Bronchial epithelial cell (primary cell): ENCODE data around the gene IL34. TPM values are rescaled to one million over a fixed set of nuclear protein-coding genes. Genes with fewer than 3 reads are reported as not detected.

Experiments
- DNase-seq: peaks from one replicate; pipeline ENCODE4 v3.0.0-alpha.2; 2010; ENCODE audit warnings: low read depth
- FAIRE-seq: peaks from 2 replicates; lab custom pipeline; 2011; peaks lifted over from hg19 to GRCh38; lab: Jason Lieb, UNC
- H3K27me3 ChIP-seq: 2 replicates; pipeline ENCODE4 v1.5.1; 2011; ENCODE audit warnings: low read length; ENCODE audit not compliant: control insufficient read depth, insufficient read depth
- H3K36me3 ChIP-seq: 2 replicates; pipeline ENCODE4 v1.5.1; 2011; ENCODE audit warnings: low read length; ENCODE audit not compliant: control insufficient read depth, insufficient read depth
- H3K4me3 ChIP-seq: 2 replicates; pipeline ENCODE4 v1.5.1; 2011; ENCODE audit warnings: mild to moderate bottlenecking, low read depth, low read length, control low read depth
- total RNA-seq: library from RNA; depleted of rRNA; stranded (reverse); fragments of >200 nt; gene quantifications from 2 replicates; pipeline ENCODE4 v1.2.1, GENCODE V29; 2014
- TF ChIP-seq, protein P1 (sequence below): IDR thresholded peaks from 2 replicates; pipeline ENCODE4 v1.5.1; 2011; ENCODE audit warnings: mild to moderate bottlenecking, moderate library complexity, low read length, control low read depth, inconsistent platforms; ENCODE audit not compliant: insufficient read depth, severe bottlenecking

IL34 gene
- total RNA-seq, 1 donor from 2014 or later: 0.26 TPM

DNA sequence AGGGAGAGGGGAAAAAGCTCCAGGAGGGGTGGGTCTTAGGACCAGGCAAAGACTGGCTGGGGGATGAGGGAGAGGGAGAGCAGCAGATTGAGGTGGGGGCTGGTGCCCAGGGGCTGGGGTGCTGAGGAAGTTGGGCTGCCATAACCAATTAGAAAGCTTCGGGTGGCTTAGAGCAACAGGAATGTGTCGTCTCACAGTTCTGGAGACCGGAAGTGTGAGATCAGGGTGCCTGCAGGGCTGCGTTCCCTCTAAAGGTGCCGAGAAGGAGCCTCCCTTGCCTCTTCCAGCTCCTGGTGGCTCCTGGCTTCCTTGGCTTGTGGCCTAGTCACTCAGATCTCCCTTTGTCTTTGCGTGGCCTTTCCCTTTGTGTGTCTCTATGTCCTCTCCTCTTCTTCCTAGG lies 2.2 kb downstream of the IL34 start:
- FAIRE-seq: no peak
- DNase-seq: no peak
- no peaks in the 10 kb centered on the region for H3K27me3 ChIP-seq
- H3K36me3 ChIP-seq: no peaks in the 10 kb centered on the region
- TF ChIP-seq, protein P1, sequence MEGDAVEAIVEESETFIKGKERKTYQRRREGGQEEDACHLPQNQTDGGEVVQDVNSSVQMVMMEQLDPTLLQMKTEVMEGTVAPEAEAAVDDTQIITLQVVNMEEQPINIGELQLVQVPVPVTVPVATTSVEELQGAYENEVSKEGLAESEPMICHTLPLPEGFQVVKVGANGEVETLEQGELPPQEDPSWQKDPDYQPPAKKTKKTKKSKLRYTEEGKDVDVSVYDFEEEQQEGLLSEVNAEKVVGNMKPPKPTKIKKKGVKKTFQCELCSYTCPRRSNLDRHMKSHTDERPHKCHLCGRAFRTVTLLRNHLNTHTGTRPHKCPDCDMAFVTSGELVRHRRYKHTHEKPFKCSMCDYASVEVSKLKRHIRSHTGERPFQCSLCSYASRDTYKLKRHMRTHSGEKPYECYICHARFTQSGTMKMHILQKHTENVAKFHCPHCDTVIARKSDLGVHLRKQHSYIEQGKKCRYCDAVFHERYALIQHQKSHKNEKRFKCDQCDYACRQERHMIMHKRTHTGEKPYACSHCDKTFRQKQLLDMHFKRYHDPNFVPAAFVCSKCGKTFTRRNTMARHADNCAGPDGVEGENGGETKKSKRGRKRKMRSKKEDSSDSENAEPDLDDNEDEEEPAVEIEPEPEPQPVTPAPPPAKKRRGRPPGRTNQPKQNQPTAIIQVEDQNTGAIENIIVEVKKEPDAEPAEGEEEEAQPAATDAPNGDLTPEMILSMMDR: no peak
- H3K4me3 ChIP-seq: no peak overlapping the region

DNA sequence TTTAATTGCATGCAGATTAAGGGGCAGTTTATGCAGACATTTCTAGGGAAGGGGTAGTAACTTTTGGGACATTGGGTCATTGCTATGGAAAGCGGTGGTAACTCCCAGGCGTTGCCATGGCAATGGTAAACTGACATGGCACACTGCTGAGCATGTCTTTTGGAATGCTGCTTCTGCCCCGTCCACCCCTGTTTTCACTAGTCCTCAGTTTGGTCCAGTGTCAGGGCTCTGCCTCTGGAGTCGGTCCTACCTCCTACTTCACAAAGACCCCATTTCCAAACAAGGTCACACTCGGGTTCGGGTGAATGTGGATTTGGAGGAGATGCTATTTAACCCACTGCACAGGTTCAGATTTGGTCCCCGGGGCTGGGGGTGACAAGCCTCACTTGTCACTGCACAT lies 2.9 kb downstream of the IL34 start:
- no peak overlapping the region for H3K4me3 ChIP-seq
- H3K36me3 ChIP-seq: no peaks in the 10 kb centered on the region
- FAIRE-seq: peak; percentile 58
- DNase-seq: no peak
- H3K27me3 ChIP-seq: no peaks in the 10 kb centered on the region
- TF ChIP-seq, protein P1: no peak

DNA sequence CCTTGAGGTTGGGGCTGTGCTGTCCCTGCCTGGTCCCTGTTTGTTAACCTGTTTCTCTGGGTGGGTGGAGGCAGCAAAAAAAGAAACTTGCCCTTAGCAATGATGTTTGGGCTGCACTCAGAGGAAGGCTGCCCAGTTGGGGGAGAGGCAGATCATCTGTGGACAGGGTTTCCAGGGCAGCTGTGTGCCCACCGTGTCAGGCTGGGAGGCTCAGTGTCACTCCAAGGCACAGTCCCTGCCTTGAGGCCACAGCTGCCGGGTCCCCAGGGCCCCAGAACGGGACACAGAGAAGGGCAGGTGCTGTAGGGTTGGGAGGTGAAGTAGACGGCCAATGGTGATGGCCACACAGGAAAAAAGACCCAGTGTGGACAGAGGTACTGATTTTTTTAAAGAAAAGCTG lies 3.9 kb downstream of the IL34 start:
- Histone ChIP-seq H3K27me3 (no peaks in the 10 kb centered on the region), H3K36me3 (no peaks in the 10 kb centered on the region), H3K4me3 (no peak overlapping the region)
- DNase-seq (no peak), FAIRE-seq (no peak)
- TF ChIP-seq, protein P1: no peak

DNA sequence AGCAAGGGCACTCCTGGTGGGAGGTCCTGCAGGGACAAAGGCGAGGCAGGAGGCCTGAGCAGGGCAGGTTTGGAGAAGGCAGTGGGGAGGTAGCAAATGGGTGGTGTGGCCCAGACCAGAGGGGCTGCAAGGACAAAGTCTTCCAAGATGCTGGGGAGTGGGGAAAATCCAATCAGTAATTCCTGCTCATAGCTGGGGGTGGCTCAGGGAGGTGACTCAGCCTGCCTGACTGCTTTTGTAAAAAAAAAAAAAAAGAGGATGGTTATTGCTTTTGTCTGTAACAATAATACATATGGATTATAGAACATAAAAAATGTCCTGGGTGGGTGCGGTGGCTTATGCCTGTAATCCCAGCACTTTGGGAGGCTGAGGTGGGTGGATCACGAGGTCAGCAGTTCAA lies 5.2 kb downstream of the IL34 start:
- H3K36me3 ChIP-seq: no peaks in the 10 kb centered on the region
- FAIRE-seq (no peak), DNase-seq (peak; percentile 29)
- no peaks in the 10 kb centered on the region for H3K27me3 ChIP-seq
- TF ChIP-seq, protein P1: no peak
- H3K4me3 ChIP-seq: no peak overlapping the region

DNA sequence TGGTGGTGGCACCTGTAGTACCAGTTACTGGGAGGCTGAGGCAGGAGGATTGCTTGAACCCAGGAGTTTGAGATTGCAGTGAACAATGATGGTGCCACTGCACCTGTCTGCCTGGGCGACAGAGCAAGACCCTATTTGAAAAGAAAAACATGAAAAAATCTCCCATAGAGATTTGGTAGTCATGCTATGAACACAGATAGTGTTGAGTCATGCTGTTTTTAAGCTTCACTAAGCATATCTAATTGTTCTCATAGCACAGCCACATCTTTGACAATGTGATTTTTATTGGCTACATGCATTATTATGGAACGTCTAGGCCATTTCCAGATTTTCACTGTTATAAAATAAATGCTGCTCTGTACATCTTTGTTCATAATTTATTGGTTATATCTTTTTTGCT lies 6.0 kb downstream of the IL34 start:
- FAIRE-seq (no peak), DNase-seq (no peak)
- TF ChIP-seq, protein P1: no peak
- Histone ChIP-seq H3K4me3 (no peak overlapping the region), H3K27me3 (no peaks in the 10 kb centered on the region), H3K36me3 (no peaks in the 10 kb centered on the region)

DNA sequence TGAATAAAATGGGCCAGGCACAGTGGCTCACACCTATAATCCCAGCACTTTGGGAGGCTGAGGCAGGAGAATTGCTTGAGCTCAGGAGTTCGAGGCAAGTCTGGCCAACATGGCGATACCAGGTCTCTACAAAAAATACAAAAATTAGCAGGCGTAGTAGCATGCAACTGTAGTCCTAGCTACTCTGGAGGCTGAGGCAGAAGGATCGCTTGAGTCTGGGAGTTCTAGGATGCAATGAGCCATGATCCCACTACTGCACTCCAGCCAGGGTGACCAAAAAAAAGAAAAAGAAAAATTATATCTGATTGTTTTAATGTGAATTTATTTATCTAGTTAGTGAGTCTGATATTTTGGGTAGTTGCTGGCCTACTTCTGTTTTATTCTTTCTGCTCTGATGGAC lies 7.0 kb downstream of the IL34 start:
- DNase-seq (no peak), FAIRE-seq (no peak)
- no peaks in the 10 kb centered on the region for H3K27me3 ChIP-seq
- H3K36me3 ChIP-seq: no peaks in the 10 kb centered on the region
- TF ChIP-seq, protein P1: no peak
- H3K4me3 ChIP-seq: no peak overlapping the region
